CD4-positive, alpha-beta T cell (primary cell): ENCODE results near the gene KRTAP5-4. TPM values are rescaled to one million over a fixed set of nuclear protein-coding genes. Genes with fewer than 3 reads are reported as not detected.
A peak's percentile ranks its signal among the peaks of the same experiment; 100 is the strongest.

Source experiments
- ATAC-seq: fragments of 200-7000 bp; cut with Tn5 transposase; one replicate; pipeline ENCODE4 v1.10.0; 2022; ENCODE audit warnings: mild to moderate bottlenecking; ENCODE audit not compliant: poor library complexity
- CTCF ChIA-PET: fragments of 350-600 bp; sonication (Branson Sonifier 250); formaldehyde crosslinking; loops from one replicate; lab custom pipeline; 2021; ENCODE audit warnings: antibody characterized with exemption, inconsistent platforms; lab: Charles Lee
- POLR2A ChIA-PET: fragments of 350-600 bp; sonication (Branson Sonifier 250); formaldehyde crosslinking; loops from one replicate; lab custom pipeline; 2021; ENCODE audit warnings: antibody characterized with exemption, inconsistent platforms; lab: Charles Lee
- DNase-seq, 14 experiments: peaks; one replicate each; pipeline ENCODE4 v3.0.0-alpha.2; 2013 to 2020; ENCODE audit warnings: mixed read lengths in 2 of 14
- H3K27ac ChIP-seq, 2 donors: one replicate each; pipeline versions ENCODE4 v1.5.1 to v1.7.0; 2013; ENCODE audit warnings: low read length in 2 of 2, low read depth in 1 of 2, mild to moderate bottlenecking in 1 of 2
- H3K27me3 ChIP-seq, 2 experiments: 1 replicate in 1 of 2; 2 replicates in 1 of 2; pipeline versions ENCODE4 v1.6.1 to v1.7.0; 2013; ENCODE audit warnings: low read length in 2 of 2, control low read depth in 1 of 2, mild to moderate bottlenecking in 1 of 2, moderate library complexity in 1 of 2; ENCODE audit not compliant: insufficient read depth in 2 of 2, control insufficient read depth in 1 of 2
- H3K36me3 ChIP-seq: one replicate; pipeline ENCODE4 v1.6.1; 2013; ENCODE audit warnings: low read length, control low read depth; ENCODE audit not compliant: insufficient read depth
- H3K4me1 ChIP-seq: one replicate; pipeline ENCODE4 v1.6.1; 2013; ENCODE audit warnings: low read length, control low read depth; ENCODE audit not compliant: insufficient read depth
- H3K4me3 ChIP-seq: one replicate; pipeline ENCODE4 v1.5.1; 2013; ENCODE audit warnings: mild to moderate bottlenecking, low read length, moderate library complexity
- H3K9me3 ChIP-seq, 2 experiments: 1 replicate in 1 of 2; 2 replicates in 1 of 2; pipeline versions ENCODE4 v1.6.1 to v1.7.0; 2013; ENCODE audit warnings: low read length in 2 of 2, mild to moderate bottlenecking in 2 of 2, control low read depth in 1 of 2, moderate library complexity in 1 of 2; ENCODE audit not compliant: control insufficient read depth in 1 of 2, insufficient read depth in 1 of 2
- H3K27ac Mint-ChIP-seq: one replicate; pipeline ENCODE4 v1.8.0; 2020; ENCODE audit warnings: mixed read lengths
- H3K27me3 Mint-ChIP-seq: one replicate; pipeline ENCODE4 v1.8.0; 2021; ENCODE audit warnings: mixed read lengths
- H3K36me3 Mint-ChIP-seq: one replicate; pipeline ENCODE4 v1.8.0; 2021; ENCODE audit warnings: low read depth, mixed read lengths
- H3K4me1 Mint-ChIP-seq: one replicate; pipeline ENCODE4 v1.8.0; 2021; ENCODE audit warnings: low read depth, mixed read lengths
- H3K4me3 Mint-ChIP-seq: one replicate; pipeline ENCODE4 v1.8.0; 2020; ENCODE audit warnings: mild to moderate bottlenecking, mixed read lengths
- H3K9me3 Mint-ChIP-seq: one replicate; pipeline ENCODE4 v1.8.0; 2020; ENCODE audit warnings: mixed read lengths
- intact Hi-C, 2 experiments: fragments of 100-400 bp; cut with DNase I in 1 of 2; cut with micrococcal nuclease in 1 of 2; formaldehyde crosslinking; loops; one replicate each; pipeline versions ENCODE4 v1.15.1 to v1.9.0; 2023 to 2025; cut with DNase I, micrococcal nuclease
- total RNA-seq, 174 experiments: library from RNA in 2 of 174; stranded (reverse) in 2 of 174; gene quantifications; one replicate each; pipeline ENCODE4 v1.2.3 and lab custom pipeline; 2021 to 2026
- TF ChIP-seq, protein P1 (sequence below): fragments of 200-600 bp; IDR thresholded peaks from one replicate; pipeline ENCODE4 v1.8.0; 2022; ENCODE audit warnings: antibody characterized with exemption, mild to moderate bottlenecking

Gene KRTAP5-4
- total RNA-seq, 2 experiments from 2014 or later: not detected

DNA sequence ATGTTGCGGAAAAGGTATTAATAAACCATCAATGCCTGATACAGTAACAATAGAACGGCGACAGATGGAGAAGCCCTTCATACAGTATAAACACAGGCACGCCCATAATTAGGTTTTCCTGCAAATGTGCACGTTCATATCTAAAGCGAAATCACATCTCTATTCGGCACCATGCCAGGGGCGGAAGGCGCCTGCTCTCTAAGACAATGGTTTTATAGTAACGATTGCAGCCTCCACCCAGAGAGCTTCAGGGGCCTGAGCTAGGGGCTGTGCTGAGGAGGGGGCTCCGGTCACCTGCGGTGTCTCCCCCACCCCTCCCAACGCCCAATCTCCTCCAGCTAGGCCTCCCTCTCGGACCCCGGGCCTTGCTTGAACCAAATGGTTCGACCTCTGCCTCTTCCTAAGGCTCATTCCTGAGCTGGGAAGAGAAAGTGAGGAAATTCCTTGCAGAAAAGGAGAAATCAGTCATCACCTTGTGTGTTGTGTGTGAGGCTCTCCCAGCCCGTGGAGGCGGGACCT lies 17.2 kb upstream of the KRTAP5-4 start:
- Histone ChIP-seq H3K9me3 (peaks cover 0 to 6% of the 10 kb centered on the region in 2 experiments), H3K4me1 (peaks cover 6% of the 10 kb centered on the region), H3K4me3 (no peak overlapping the region), H3K27me3 (peaks cover 3 to 5% of the 10 kb centered on the region in 2 experiments), H3K36me3 (no peaks in the 10 kb centered on the region), H3K27ac (no peak overlapping the region)
- TF ChIP-seq, protein P1, sequence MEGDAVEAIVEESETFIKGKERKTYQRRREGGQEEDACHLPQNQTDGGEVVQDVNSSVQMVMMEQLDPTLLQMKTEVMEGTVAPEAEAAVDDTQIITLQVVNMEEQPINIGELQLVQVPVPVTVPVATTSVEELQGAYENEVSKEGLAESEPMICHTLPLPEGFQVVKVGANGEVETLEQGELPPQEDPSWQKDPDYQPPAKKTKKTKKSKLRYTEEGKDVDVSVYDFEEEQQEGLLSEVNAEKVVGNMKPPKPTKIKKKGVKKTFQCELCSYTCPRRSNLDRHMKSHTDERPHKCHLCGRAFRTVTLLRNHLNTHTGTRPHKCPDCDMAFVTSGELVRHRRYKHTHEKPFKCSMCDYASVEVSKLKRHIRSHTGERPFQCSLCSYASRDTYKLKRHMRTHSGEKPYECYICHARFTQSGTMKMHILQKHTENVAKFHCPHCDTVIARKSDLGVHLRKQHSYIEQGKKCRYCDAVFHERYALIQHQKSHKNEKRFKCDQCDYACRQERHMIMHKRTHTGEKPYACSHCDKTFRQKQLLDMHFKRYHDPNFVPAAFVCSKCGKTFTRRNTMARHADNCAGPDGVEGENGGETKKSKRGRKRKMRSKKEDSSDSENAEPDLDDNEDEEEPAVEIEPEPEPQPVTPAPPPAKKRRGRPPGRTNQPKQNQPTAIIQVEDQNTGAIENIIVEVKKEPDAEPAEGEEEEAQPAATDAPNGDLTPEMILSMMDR: no peak
- ChIA-PET CTCF (interaction anchor here (1.2 to 2.8 kb wide), 3 partner anchors 14 to 364 kb away, joined by 3 to 7 read pairs (median 4); no protein-coding TSS in a partner anchor), POLR2A (no interaction called here)
- Mint-ChIP-seq H3K27me3 (peaks cover 23% of the 10 kb centered on the region), H3K9me3 (no peaks in the 10 kb centered on the region), H3K4me1 (no peaks in the 10 kb centered on the region), H3K36me3 (no peaks in the 10 kb centered on the region), H3K27ac (no peak overlapping the region), H3K4me3 (no peak overlapping the region)
- ATAC-seq: no peak
- intact Hi-C loops: no loop called here
- DNase-seq: peak in 3 of 14 experiments; percentile 11 to 24 (median 21)

DNA sequence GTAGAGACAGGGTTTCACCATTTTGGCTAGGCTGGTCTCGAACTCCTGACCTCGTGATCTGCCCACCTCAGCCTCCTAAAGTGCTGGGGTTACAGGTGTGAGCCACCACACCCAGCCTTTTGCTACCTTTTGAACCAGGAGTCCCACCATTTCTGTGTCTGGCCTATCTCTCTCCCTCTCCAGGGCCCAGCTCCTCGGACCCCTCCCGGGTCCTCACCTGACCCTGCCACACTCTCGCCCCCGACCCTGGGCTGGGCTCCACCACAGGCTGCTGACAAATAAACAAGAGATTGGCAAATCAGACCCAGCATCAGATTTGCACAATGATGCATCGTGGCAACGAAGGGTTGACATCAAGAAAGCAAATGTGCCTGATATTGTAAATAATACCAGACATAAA lies 16.4 kb upstream of the KRTAP5-4 start:
- no peak overlapping the region for H3K27ac ChIP-seq
- intact Hi-C loops: no loop called here
- H3K9me3 ChIP-seq: peaks cover 0 to 6% of the 10 kb centered on the region in 2 experiments
- ATAC-seq (no peak), DNase-seq (no peak)
- ChIA-PET POLR2A (no interaction called here), CTCF (interaction anchor here (1.1 to 2.8 kb wide), 2 partner anchors 14 to 43 kb away, joined by 3 to 7 read pairs; no protein-coding TSS in a partner anchor)
- peaks cover 26% of the 10 kb centered on the region for H3K27me3 Mint-ChIP-seq
- no peak overlapping the region for H3K4me3 Mint-ChIP-seq
- H3K4me1 ChIP-seq: peaks cover 6% of the 10 kb centered on the region
- H3K4me1 Mint-ChIP-seq: no peaks in the 10 kb centered on the region
- peaks cover 4 to 5% of the 10 kb centered on the region in 2 experiments for H3K27me3 ChIP-seq
- H3K27ac Mint-ChIP-seq: no peak overlapping the region
- H3K9me3 Mint-ChIP-seq: no peaks in the 10 kb centered on the region
- no peaks in the 10 kb centered on the region for H3K36me3 Mint-ChIP-seq
- TF ChIP-seq, protein P1: no peak
- H3K36me3 ChIP-seq: no peaks in the 10 kb centered on the region
- H3K4me3 ChIP-seq: no peak overlapping the region

DNA sequence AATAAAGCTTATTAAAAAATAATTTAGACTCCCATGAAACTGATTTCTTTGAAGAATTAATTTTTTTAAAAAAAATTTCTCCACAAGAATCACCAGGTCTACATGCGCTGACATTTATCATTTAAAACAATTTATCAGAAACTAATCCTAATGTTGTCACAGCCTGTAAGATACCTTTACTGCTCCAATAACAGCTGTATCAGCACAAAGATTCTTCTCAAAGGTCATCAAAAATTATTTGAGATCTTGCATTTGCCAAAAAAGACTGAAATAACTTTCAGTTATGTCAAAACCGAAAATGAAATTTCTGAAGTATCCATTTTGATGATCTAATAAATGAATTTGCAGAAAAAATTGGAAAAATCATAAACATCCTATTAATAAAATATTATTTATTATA lies 15.7 kb upstream of the KRTAP5-4 start:
- ChIA-PET CTCF (interaction anchor here (1.1 kb wide), 1 partner anchor 15 kb away, joined by 3 read pairs; no protein-coding TSS in a partner anchor), POLR2A (interaction anchor here (0.6 kb wide), 1 partner anchor 866 kb away, joined by 3 read pairs; no protein-coding TSS in a partner anchor)

More for the DNA sequence above, 15.7 kb upstream of the KRTAP5-4 start:
- ATAC-seq (no peak), DNase-seq (no peak)
- no peaks in the 10 kb centered on the region for H3K36me3 Mint-ChIP-seq
- no peak overlapping the region for H3K27ac Mint-ChIP-seq
- Histone ChIP-seq H3K27me3 (peaks cover 4 to 5% of the 10 kb centered on the region in 2 experiments), H3K27ac (no peak overlapping the region), H3K4me3 (no peak overlapping the region), H3K9me3 (peaks cover 0 to 6% of the 10 kb centered on the region in 2 experiments), H3K4me1 (peaks cover 6% of the 10 kb centered on the region), H3K36me3 (no peaks in the 10 kb centered on the region)
- H3K4me3 Mint-ChIP-seq: no peak overlapping the region
- H3K4me1 Mint-ChIP-seq: no peaks in the 10 kb centered on the region
- H3K27me3 Mint-ChIP-seq: peaks cover 33% of the 10 kb centered on the region
- intact Hi-C loops: no loop called here
- TF ChIP-seq, protein P1: no peak
- no peaks in the 10 kb centered on the region for H3K9me3 Mint-ChIP-seq
